Prostate gland (tissue), 2 donors: ENCODE results near the gene KDM4C. TPM values are rescaled to one million over a fixed set of nuclear protein-coding genes. Genes with fewer than 3 reads are reported as not detected.

Experiments
- DNase-seq: peaks from one replicate; pipeline ENCODE4 v3.0.0-alpha.2; 2019; ENCODE audit warnings: low spot score
- H3K27ac ChIP-seq, 2 donors: fragments of 200-600 bp; sonication (generic); 2 replicates each; pipeline ENCODE4 v1.5.1; 2017 to 2019
- H3K27me3 ChIP-seq: fragments of 200-600 bp; sonication (generic); replicated peaks from 2 replicates; pipeline ENCODE4 v1.5.1; 2019; ENCODE audit not compliant: insufficient read depth
- H3K36me3 ChIP-seq, 2 donors: fragments of 200-600 bp; sonication (generic); 1 replicate in 1 of 2; 2 replicates in 1 of 2; pipeline versions ENCODE4 v1.5.1 to v1.8.1; 2017 to 2019
- H3K4me1 ChIP-seq: fragments of 200-600 bp; sonication (generic); replicated peaks from 2 replicates; pipeline ENCODE4 v1.5.1; 2019
- H3K4me3 ChIP-seq, 2 donors: fragments of 200-600 bp; sonication (generic); 2 replicates each; pipeline ENCODE4 v1.5.1; 2017 to 2019
- H3K9me3 ChIP-seq: fragments of 200-600 bp; sonication (generic); 2 replicates; pipeline ENCODE4 v1.5.1; 2017
- POLR2A ChIP-seq: fragments of 450-650 bp; IDR thresholded peaks from one replicate; pipeline ENCODE4 v1.6.1; 2016; ENCODE audit warnings: antibody characterized with exemption, mild to moderate bottlenecking
- POLR2AphosphoS5 ChIP-seq: sonication (generic); formaldehyde crosslinking; IDR thresholded peaks from one replicate; pipeline ENCODE4 v1.6.1; 2017; ENCODE audit warnings: antibody characterized with exemption
- WGBS: methylation state at CpG from one replicate; pipeline ENCODE4 v1.1.5; 2018; 5-methylcytosine and 5-hydroxymethylcytosine counted together
- intact Hi-C: fragments of 100-400 bp; cut with DNase I; formaldehyde crosslinking; loops from one replicate; pipeline ENCODE4 v1.14.2; 2022
- total RNA-seq, 2 donors: library from RNA; depleted of rRNA; stranded (reverse); fragments of >200 nt; gene quantifications; one replicate each; pipeline ENCODE4 v1.1.0, GENCODE V29; 2016
- TF ChIP-seq, protein P1 (sequence below), 4 experiments: fragments of 200-600 bp in 2 of 4; fragments of 450-650 bp in 2 of 4; sonication (generic) in 2 of 4; IDR thresholded peaks; 1 replicate in 3 of 4; 2 replicates in 1 of 4; pipeline ENCODE4 v1.5.1; 2016 to 2019; ENCODE audit warnings: antibody characterized with exemption in 4 of 4, mild to moderate bottlenecking in 2 of 4, moderate library complexity in 2 of 4

The KDM4C gene
- total RNA-seq, 2 donors from 2014 or later = 18.1 to 27.7 TPM

GRCh38 chr9:6959270-6960000, 201.7 kb downstream of the KDM4C start:
- no peak for TF ChIP-seq POLR2A
- TF ChIP-seq POLR2AphosphoS5 = no peak
- TF ChIP-seq, protein P1, sequence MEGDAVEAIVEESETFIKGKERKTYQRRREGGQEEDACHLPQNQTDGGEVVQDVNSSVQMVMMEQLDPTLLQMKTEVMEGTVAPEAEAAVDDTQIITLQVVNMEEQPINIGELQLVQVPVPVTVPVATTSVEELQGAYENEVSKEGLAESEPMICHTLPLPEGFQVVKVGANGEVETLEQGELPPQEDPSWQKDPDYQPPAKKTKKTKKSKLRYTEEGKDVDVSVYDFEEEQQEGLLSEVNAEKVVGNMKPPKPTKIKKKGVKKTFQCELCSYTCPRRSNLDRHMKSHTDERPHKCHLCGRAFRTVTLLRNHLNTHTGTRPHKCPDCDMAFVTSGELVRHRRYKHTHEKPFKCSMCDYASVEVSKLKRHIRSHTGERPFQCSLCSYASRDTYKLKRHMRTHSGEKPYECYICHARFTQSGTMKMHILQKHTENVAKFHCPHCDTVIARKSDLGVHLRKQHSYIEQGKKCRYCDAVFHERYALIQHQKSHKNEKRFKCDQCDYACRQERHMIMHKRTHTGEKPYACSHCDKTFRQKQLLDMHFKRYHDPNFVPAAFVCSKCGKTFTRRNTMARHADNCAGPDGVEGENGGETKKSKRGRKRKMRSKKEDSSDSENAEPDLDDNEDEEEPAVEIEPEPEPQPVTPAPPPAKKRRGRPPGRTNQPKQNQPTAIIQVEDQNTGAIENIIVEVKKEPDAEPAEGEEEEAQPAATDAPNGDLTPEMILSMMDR (IDR thresholded peaks at IDR 0.05) = no peak
- WGBS = 65% methylated on average over 5 of the region's 5 CpGs

GRCh38 chr9:6960777-6961176, 203.0 kb downstream of the KDM4C start:
- TF ChIP-seq POLR2A (no peak), POLR2AphosphoS5 (no peak)
- TF ChIP-seq, protein P1 (IDR thresholded peaks at IDR 0.05) = no peak
- Histone ChIP-seq H3K36me3 (no peaks in the 10 kb centered on the region), H3K4me3 (no peak overlapping the region), H3K9me3 (no peaks in the 10 kb centered on the region), H3K4me1 (no peaks in the 10 kb centered on the region), H3K27me3 (no peaks in the 10 kb centered on the region), H3K27ac (no peak overlapping the region)
- 96% methylated on average over 3 of the region's 3 CpGs for WGBS
- intact Hi-C loops = no loop called here
- DNase-seq = no peak

More at GRCh38 chr9:6959270-6960000, 201.7 kb downstream of the KDM4C start:
- Histone ChIP-seq H3K9me3 (no peaks in the 10 kb centered on the region), H3K4me3 (no peak overlapping the region), H3K36me3 (no peaks in the 10 kb centered on the region), H3K27me3 (no peaks in the 10 kb centered on the region), H3K27ac (no peak overlapping the region), H3K4me1 (no peaks in the 10 kb centered on the region)
- no peak for DNase-seq
- intact Hi-C loops = no loop called here

DNA sequence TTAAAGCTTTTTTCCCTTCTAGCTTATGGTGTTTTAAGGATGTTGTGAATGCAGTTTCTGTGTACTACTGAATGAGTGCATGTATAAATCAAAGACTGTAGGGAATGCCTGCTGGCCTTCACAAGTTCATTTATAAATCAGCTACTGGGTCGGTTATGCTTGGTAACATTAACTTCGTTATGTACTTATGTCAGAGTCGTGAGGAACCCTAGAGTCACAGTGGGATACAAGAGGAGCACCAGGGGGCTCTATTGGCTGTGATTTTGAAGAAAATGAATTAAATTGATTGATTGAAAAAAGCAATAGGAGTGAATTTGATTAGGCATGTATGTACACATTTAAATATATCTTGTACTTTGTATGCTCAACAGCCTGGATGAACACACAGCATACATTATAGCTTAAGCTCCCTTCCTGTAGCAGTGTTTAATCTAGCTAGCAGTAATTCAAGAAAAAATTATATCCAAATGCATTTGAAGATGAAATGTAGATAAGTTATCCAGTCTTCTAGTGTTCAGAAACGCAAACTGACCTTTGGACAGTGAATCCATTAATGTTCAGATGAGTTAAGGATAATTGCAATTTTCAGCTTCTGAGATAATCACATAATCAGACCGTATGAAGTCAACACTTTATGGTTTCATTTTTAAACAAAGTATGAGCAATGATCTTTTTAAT, 204.2 kb downstream of the KDM4C start:
- H3K4me3 ChIP-seq = no peak overlapping the region
- no peak for DNase-seq
- TF ChIP-seq POLR2AphosphoS5 (no peak), POLR2A (no peak)
- TF ChIP-seq, protein P1 (IDR thresholded peaks at IDR 0.05) = no peak
- 66% methylated on average over 5 of the region's 5 CpGs for WGBS
- intact Hi-C loops = no loop called here
- no peaks in the 10 kb centered on the region for H3K36me3 ChIP-seq
- no peaks in the 10 kb centered on the region for H3K27me3 ChIP-seq
- no peak overlapping the region for H3K27ac ChIP-seq
- H3K9me3 ChIP-seq = no peaks in the 10 kb centered on the region
- H3K4me1 ChIP-seq = no peaks in the 10 kb centered on the region

DNA sequence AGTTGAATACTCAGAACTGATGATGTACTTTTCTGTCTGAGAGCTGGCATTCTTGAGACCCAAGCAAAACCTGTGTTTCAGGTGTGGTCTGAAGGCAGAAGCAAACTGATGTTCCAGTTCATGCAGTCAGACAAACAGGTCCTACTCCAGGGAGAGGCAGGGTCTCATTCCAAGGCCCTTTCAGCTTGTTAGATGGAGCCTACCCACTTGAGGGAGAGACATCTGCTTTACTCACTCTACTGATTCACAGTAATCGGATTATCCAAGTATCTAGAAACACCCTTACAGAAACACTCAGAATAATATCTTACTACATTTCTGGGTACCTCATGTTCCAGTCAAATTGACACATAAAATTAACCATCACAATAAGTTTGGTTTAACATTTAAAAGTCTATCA, 207.8 kb downstream of the KDM4C start:
- Histone ChIP-seq H3K9me3 (no peaks in the 10 kb centered on the region), H3K27me3 (no peaks in the 10 kb centered on the region), H3K36me3 (no peaks in the 10 kb centered on the region), H3K4me3 (no peak overlapping the region), H3K4me1 (no peaks in the 10 kb centered on the region), H3K27ac (no peak overlapping the region)
- DNase-seq = no peak
- 83% methylated on average over 1 of the region's 1 CpG for WGBS
- TF ChIP-seq, protein P1 (IDR thresholded peaks at IDR 0.05) = no peak
- TF ChIP-seq POLR2A (no peak), POLR2AphosphoS5 (no peak)
- intact Hi-C loops = no loop called here

GRCh38 chr9:6968271-6968670, 210.5 kb downstream of the KDM4C start:
- Histone ChIP-seq H3K9me3 (no peaks in the 10 kb centered on the region), H3K4me3 (no peak overlapping the region), H3K27me3 (no peaks in the 10 kb centered on the region), H3K36me3 (no peaks in the 10 kb centered on the region), H3K4me1 (no peaks in the 10 kb centered on the region), H3K27ac (no peak overlapping the region)
- no peak for DNase-seq
- WGBS = 23% methylated on average over 3 of the region's 3 CpGs
- intact Hi-C loops = no loop called here
- TF ChIP-seq POLR2A (no peak), POLR2AphosphoS5 (no peak)
- TF ChIP-seq, protein P1 (IDR thresholded peaks at IDR 0.05) = no peak
